SK-N-SH treated with all-trans-retinoic acid at 6 μM for 48 hours (cell line): ENCODE results near the gene ANKIB1.

Experiments used
- ATAC-seq: fragments of 200-7000 bp; cut with Tn5 transposase; 3 replicates; pipeline ENCODE4 v1.9.1; 2020; ENCODE audit warnings: mild to moderate bottlenecking, moderate library complexity
- ARNTL ChIP-seq: fragments of 450-650 bp; formaldehyde crosslinking; IDR thresholded peaks from 2 replicates; pipeline ENCODE4 v1.5.0; 2020; ENCODE audit warnings: low read depth, mild to moderate bottlenecking, moderate library complexity, borderline replicate concordance
- BACH2 ChIP-seq: fragments of 250-450 bp; sonication (Bioruptor Pico); IDR thresholded peaks from 2 replicates; pipeline ENCODE4 v1.9.0; 2021; ENCODE audit warnings: mild to moderate bottlenecking, borderline replicate concordance
- CREB5 ChIP-seq: fragments of 250-450 bp; sonication (Bioruptor Pico); IDR thresholded peaks from 2 replicates; pipeline ENCODE4 v1.5.1; 2020; ENCODE audit warnings: low read depth, mild to moderate bottlenecking, moderate library complexity
- CSDC2 ChIP-seq: fragments of 250-450 bp; sonication (Bioruptor Pico); IDR thresholded peaks from 2 replicates; pipeline ENCODE4 v1.5.0; 2020; ENCODE audit warnings: mild to moderate bottlenecking, moderate library complexity
- CSRNP3 ChIP-seq: fragments of 250-450 bp; sonication (Bioruptor Pico); IDR thresholded peaks from 2 replicates; pipeline ENCODE4 v1.5.1; 2021; ENCODE audit warnings: mild to moderate bottlenecking, moderate library complexity
- ESRRG ChIP-seq: fragments of 250-450 bp; sonication (Bioruptor Pico); IDR thresholded peaks from 2 replicates; pipeline ENCODE4 v1.6.1; 2021; ENCODE audit warnings: mild to moderate bottlenecking
- GLIS3 ChIP-seq: fragments of 250-450 bp; sonication (Bioruptor Pico); IDR thresholded peaks from 2 replicates; pipeline ENCODE4 v1.5.0; 2020; ENCODE audit warnings: mild to moderate bottlenecking, moderate library complexity
- ISL1 ChIP-seq: fragments of 250-450 bp; sonication (Bioruptor Pico); IDR thresholded peaks from 2 replicates; pipeline ENCODE4 v2.1.2; 2022; ENCODE audit warnings: mild to moderate bottlenecking, moderate library complexity
- OSR1 ChIP-seq: fragments of 250-450 bp; sonication (Bioruptor Pico); IDR thresholded peaks from 2 replicates; pipeline ENCODE4 v1.8.0; 2022; ENCODE audit warnings: moderate library complexity, mild to moderate bottlenecking, inconsistent platforms
- POU6F1 ChIP-seq: fragments of 250-450 bp; sonication (Bioruptor Pico); IDR thresholded peaks from 2 replicates; pipeline ENCODE4 v1.8.0; 2021; ENCODE audit warnings: low read depth, mild to moderate bottlenecking, moderate library complexity, borderline replicate concordance
- PPARA ChIP-seq: fragments of 250-450 bp; sonication (Bioruptor Pico); IDR thresholded peaks from 2 replicates; pipeline ENCODE4 v1.5.0; 2020; ENCODE audit warnings: mild to moderate bottlenecking, borderline replicate concordance
- RARB ChIP-seq: fragments of 250-450 bp; sonication (Bioruptor Pico); IDR thresholded peaks from 2 replicates; pipeline ENCODE4 v1.8.0; 2021; ENCODE audit warnings: mild to moderate bottlenecking, moderate library complexity
- SNAI2 ChIP-seq: fragments of 250-450 bp; sonication (Bioruptor Pico); IDR thresholded peaks from 2 replicates; pipeline ENCODE4 v1.5.0; 2020; ENCODE audit warnings: mild to moderate bottlenecking, moderate library complexity
- TCF4 ChIP-seq: fragments of 250-450 bp; sonication (Bioruptor Pico); IDR thresholded peaks from 2 replicates; pipeline ENCODE4 v1.8.0; 2021; ENCODE audit warnings: mild to moderate bottlenecking, moderate library complexity, borderline replicate concordance
- TOX ChIP-seq: fragments of 250-450 bp; sonication (Bioruptor Pico); IDR thresholded peaks from 2 replicates; pipeline ENCODE4 v1.8.0; 2021; ENCODE audit warnings: mild to moderate bottlenecking, moderate library complexity, borderline replicate concordance
- TSHZ2 ChIP-seq: fragments of 250-450 bp; sonication (Bioruptor Pico); IDR thresholded peaks from 2 replicates; pipeline ENCODE4 v1.5.0; 2020; ENCODE audit warnings: mild to moderate bottlenecking, moderate library complexity
- ZC3H10 ChIP-seq: fragments of 250-450 bp; sonication (Bioruptor Pico); IDR thresholded peaks from 2 replicates; pipeline ENCODE4 v1.5.1; 2021; ENCODE audit warnings: mild to moderate bottlenecking, moderate library complexity
- ZFP3 ChIP-seq: fragments of 250-450 bp; sonication (Bioruptor Pico); IDR thresholded peaks from 2 replicates; pipeline ENCODE4 v1.5.0; 2020; ENCODE audit warnings: mild to moderate bottlenecking, moderate library complexity
- ZFP30 ChIP-seq: fragments of 450-650 bp; formaldehyde crosslinking; IDR thresholded peaks from 2 replicates; pipeline ENCODE4 v1.5.0; 2022; ENCODE audit warnings: mild to moderate bottlenecking, moderate library complexity
- ZNF565 ChIP-seq: fragments of 450-650 bp; formaldehyde crosslinking; conservative IDR thresholded peaks from 2 replicates; pipeline ENCODE4 v1.5.0; 2020; ENCODE audit warnings: low read depth, mild to moderate bottlenecking, moderate library complexity
- ZNF70 ChIP-seq: fragments of 450-650 bp; formaldehyde crosslinking; IDR thresholded peaks from 2 replicates; pipeline ENCODE4 v1.5.0; 2020; ENCODE audit warnings: mild to moderate bottlenecking, moderate library complexity
- ZNF8 ChIP-seq: fragments of 450-650 bp; formaldehyde crosslinking; IDR thresholded peaks from 2 replicates; pipeline ENCODE4 v1.5.0; 2020; ENCODE audit warnings: mild to moderate bottlenecking, moderate library complexity

Gene ANKIB1

DNA sequence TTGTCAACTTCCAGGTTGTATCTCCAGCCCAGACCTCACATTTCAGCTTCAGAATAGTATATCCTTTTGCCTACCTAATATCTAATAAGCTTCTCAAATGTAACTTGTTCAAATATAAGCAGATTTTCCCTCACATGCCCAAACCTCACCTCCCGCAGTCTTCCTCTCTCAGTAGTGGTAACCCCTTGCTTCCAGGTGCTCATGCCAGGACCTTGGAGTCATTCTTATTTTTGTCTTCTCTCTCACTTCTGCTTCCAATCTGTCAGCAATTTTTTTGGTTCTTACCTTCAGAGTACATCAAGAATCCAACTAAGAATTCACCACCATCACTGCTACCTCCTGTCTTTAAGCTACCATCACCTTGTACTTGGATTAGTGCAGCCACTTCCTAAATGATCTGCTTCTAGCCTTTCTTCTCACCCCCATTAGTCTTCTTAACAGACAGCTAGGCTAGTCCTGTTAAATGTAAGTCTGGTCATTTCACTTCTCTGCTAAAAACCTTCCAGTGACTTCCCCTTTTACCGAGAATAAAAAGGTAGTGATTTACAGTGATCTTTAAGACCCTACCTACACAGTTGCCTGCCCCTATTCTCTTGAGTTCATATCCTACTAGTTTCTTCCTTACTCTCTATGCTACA lies 14.0 kb downstream of the ANKIB1 start:
- ATAC-seq = no peak
- TF ChIP-seq PPARA (CRISPR knock-in tag) (no peak), TCF4 (no peak), CREB5 (CRISPR knock-in tag) (no peak), CSDC2 (CRISPR knock-in tag) (no peak), GLIS3 (no peak), ZC3H10 (CRISPR knock-in tag) (no peak), SNAI2 (no peak), CSRNP3 (no peak), ZNF8 (CRISPR knock-in tag) (no peak), ZFP3 (no peak), RARB (CRISPR knock-in tag) (no peak), TOX (CRISPR knock-in tag) (no peak), POU6F1 (CRISPR knock-in tag) (no peak), ARNTL (CRISPR knock-in tag) (no peak), OSR1 (no peak), ZFP30 (CRISPR knock-in tag) (no peak), ZNF565 (CRISPR knock-in tag) (no peak), ZNF70 (CRISPR knock-in tag) (no peak), BACH2 (no peak), TSHZ2 (CRISPR knock-in tag) (no peak)
- TF ChIP-seq, all 23 proteins: peak for 0

DNA sequence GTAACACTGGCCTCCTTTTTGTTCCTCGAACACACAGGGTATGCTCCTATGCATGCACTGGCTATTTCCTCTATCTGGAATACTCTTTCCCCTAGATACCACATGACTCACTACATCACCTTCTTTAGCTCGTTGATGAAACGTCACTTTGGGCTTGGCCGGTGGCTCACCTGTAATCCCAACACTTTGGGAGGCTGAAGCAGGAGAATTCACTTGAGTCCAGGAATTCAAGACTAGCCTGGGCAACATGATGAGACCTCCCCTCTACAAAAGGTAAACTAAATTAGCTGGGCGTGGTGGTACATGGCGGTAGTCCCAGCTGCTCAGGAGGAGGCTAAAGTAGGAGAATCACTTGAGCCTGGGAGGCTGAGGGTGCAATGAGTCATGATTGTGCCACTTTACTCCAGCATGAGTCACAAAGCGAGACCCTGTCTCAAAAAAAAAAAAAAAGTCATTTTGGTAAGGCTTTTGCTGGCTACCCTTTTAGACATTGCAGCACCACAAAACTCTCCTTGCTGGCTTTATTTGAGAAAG lies 14.5 kb downstream of the ANKIB1 start:
- ATAC-seq = no peak

More for the DNA sequence above, 14.5 kb downstream of the ANKIB1 start:
- TF ChIP-seq SNAI2 = no peak
- TF ChIP-seq CSRNP3 = no peak
- TF ChIP-seq ISL1 (CRISPR knock-in tag) = no peak
- no peak for TF ChIP-seq TSHZ2 (CRISPR knock-in tag)
- TF ChIP-seq POU6F1 (CRISPR knock-in tag) = no peak
- TF ChIP-seq ESRRG (CRISPR knock-in tag) = no peak
- no peak for TF ChIP-seq TCF4
- no peak for TF ChIP-seq ZNF565 (CRISPR knock-in tag)
- no peak for TF ChIP-seq PPARA (CRISPR knock-in tag)
- no peak for TF ChIP-seq ZFP3
- no peak for TF ChIP-seq ARNTL (CRISPR knock-in tag)
- TF ChIP-seq RARB (CRISPR knock-in tag) = no peak
- TF ChIP-seq ZC3H10 (CRISPR knock-in tag) = no peak
- no peak for TF ChIP-seq TOX (CRISPR knock-in tag)
- no peak for TF ChIP-seq OSR1
